ENCODE measurements around the gene NTM.

NTM gene

GRCh38 chr11:131776211-131776610 lies 405.8 kb downstream of the NTM start:
- TF ChIP-seq CTCF (conservative IDR thresholded peaks at IDR 0.05; ENCODE audit: low read depth, low read length) = no peak
- no peak overlapping the region for H3K4me3 ChIP-seq (ENCODE audit: low read length)
- DNase-seq (ENCODE audit: low read depth) = no peak

DNA sequence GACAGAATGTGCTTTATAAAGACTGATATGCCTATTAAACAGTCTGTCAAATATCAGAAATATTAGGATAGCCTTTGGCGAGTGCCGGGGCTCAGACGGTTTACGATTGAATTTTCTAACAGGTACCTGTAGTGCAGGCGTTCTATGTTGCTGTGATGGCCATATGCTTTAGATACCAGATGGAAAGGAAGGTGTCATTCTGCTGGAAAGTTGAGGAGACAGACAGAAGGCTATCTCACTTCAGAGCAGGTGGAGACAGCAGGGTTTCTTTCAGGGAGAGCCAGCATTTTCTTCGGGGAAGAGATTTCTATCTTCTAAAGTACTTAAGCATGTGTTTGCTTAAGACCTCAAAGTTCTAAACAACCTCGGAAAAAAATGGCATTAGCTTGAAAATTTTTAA lies 415.4 kb downstream of the NTM start:
- no peak for DNase-seq (ENCODE audit: low read depth)
- H3K4me3 ChIP-seq (ENCODE audit: low read length) = no peak overlapping the region
- no peak for TF ChIP-seq CTCF (conservative IDR thresholded peaks at IDR 0.05; ENCODE audit: low read depth, low read length)

DNA sequence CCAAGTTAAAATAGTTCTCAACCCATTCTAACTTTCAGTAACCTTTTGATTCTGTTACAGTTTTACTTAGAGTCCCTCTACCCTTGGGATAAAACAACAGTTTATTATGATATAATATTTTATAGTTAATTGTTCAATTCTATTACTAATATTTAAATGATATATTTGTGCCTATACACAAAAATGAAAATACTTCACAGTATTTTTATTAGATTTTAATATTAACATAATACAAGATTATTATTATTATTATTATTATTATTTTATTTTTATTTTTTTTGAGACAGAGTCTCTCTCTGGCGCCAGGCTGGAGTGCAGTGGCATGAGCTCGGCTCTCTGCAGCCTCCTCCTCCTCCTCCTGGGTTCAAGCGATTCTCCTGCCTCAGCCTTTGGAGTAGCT lies 416.7 kb downstream of the NTM start:
- DNase-seq (ENCODE audit: low read depth) = no peak
- TF ChIP-seq CTCF (conservative IDR thresholded peaks at IDR 0.05; ENCODE audit: low read depth, low read length) = no peak
- no peak overlapping the region for H3K4me3 ChIP-seq (ENCODE audit: low read length)

DNA sequence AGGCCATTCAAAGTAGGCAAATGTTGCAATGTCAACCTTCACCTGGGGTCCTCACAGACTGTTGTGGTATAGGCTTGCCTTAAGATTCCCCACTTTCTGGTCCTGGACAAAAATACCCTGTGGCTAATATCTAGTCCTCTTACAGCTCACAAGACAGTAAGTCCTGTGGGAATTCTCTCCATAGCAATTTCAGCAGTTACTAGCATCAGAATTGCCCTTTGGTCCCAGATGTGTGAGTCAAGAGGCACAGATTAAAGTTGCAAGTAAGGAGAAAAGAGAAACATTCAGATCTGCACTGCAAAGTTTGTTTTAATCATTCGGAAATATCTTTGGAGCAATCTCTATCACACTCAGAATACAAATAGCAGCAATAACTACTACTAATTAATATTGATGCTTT lies 420.2 kb downstream of the NTM start:
- no peak overlapping the region for H3K4me3 ChIP-seq (ENCODE audit: low read length)
- no peak for DNase-seq (ENCODE audit: low read depth)
- no peak for TF ChIP-seq CTCF (conservative IDR thresholded peaks at IDR 0.05; ENCODE audit: low read depth, low read length)

DNA sequence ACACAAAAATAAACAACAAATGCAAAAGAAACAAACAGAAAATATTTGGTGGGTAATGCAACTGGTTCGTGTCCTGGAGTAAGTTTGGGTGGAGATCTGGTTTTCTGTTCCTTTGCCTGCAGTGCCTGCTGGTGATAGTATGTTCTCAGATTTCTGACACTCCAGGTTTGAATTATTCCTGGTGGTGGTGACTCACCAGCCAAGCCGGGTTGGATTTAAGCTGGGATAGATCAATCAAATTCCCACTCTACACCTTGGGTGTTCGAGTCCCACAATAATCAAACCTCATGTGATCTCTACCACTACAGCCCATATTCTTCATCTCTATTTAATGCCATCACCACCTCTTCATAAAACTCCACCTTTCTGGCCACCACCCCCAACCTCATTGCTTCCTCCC lies 421.8 kb downstream of the NTM start:
- no peak for TF ChIP-seq CTCF (conservative IDR thresholded peaks at IDR 0.05; ENCODE audit: low read depth, low read length)
- DNase-seq (ENCODE audit: low read depth) = no peak

GRCh38 chr11:131796089-131796488 lies 425.7 kb downstream of the NTM start:
- DNase-seq (ENCODE audit: low read depth) = no peak
- H3K4me3 ChIP-seq (ENCODE audit: low read length) = no peak overlapping the region
- no peak for TF ChIP-seq CTCF (conservative IDR thresholded peaks at IDR 0.05; ENCODE audit: low read depth, low read length)

More for the DNA sequence above, 421.8 kb downstream of the NTM start:
- H3K4me3 ChIP-seq (ENCODE audit: low read length) = no peak overlapping the region

DNA sequence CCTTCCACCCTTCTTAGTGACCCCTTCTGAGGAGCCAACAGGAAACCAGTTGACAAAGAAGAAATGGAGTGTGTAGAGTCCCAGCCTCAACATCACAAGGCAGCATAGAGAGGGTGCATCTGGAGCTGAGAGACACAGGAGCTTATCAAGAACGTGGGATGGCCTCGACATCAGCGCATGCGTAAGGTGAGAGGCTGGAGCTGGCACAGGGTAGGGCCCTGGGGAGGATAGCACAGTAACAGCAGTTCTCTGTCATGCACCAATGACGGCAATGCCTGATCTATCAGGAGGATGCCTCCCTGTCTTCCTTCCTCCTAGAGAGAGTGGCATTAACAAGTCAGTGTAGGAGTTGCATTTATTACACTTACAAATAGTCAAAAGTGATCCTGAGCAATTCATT lies 426.1 kb downstream of the NTM start:
- no peak overlapping the region for H3K4me3 ChIP-seq (ENCODE audit: low read length)
- no peak for DNase-seq (ENCODE audit: low read depth)
- TF ChIP-seq CTCF (conservative IDR thresholded peaks at IDR 0.05; ENCODE audit: low read depth, low read length) = no peak
